SU-DHL-6 (cell line): ENCODE measurements around the gene NRBF2.

Source experiments
- H2AFZ ChIP-seq: fragments of 200-600 bp; sonication (generic); 2 replicates; pipeline ENCODE4 v1.6.1; 2014; ENCODE audit warnings: low read depth, mild to moderate bottlenecking, moderate library complexity, mixed read lengths, antibody characterized with exemption, low read length; ENCODE audit not compliant: severe bottlenecking
- H3F3A ChIP-seq: fragments of 200-600 bp; shearing (Covaris generic); 2 replicates; pipeline ENCODE4 v1.6.0; 2016; ENCODE audit warnings: antibody characterized with exemption, mild to moderate bottlenecking; ENCODE audit not compliant: insufficient read depth
- H3K27ac ChIP-seq: fragments of 200-600 bp; sonication (generic); 2 replicates; pipeline ENCODE4 v1.5.1; 2016; ENCODE audit warnings: low read depth, mild to moderate bottlenecking, low read length, moderate library complexity, mixed read lengths
- H3K27me3 ChIP-seq: fragments of 200-600 bp; sonication (generic), shearing (Covaris generic); 2 replicates; pipeline ENCODE4 v1.6.0; 2014; ENCODE audit warnings: mild to moderate bottlenecking, low read length
- H3K36me3 ChIP-seq: fragments of 200-600 bp; sonication (generic); 2 replicates; pipeline ENCODE4 v1.6.1; 2014; ENCODE audit warnings: mild to moderate bottlenecking, low read length, mixed read lengths
- H3K4me2 ChIP-seq: fragments of 300-600, 200-600 bp; shearing (Covaris generic), sonication (generic); 2 replicates; pipeline ENCODE4 v1.6.0; 2014; ENCODE audit warnings: low read length, low read depth, mild to moderate bottlenecking; ENCODE audit not compliant: poor library complexity, severe bottlenecking
- H3K4me3 ChIP-seq: fragments of 200-600 bp; sonication (generic); 2 replicates; pipeline ENCODE4 v1.5.1; 2014; ENCODE audit warnings: antibody characterized with exemption, low read length, mild to moderate bottlenecking, mixed read lengths; ENCODE audit not compliant: insufficient read depth, poor library complexity, severe bottlenecking
- H3K79me2 ChIP-seq: fragments of 200-600 bp; sonication (generic); 2 replicates; pipeline ENCODE4 v1.6.1; 2014; ENCODE audit warnings: mild to moderate bottlenecking, low read length, moderate library complexity; ENCODE audit not compliant: insufficient read depth
- H3K9ac ChIP-seq: fragments of 200-600 bp; sonication (generic); 2 replicates; pipeline ENCODE4 v1.7.0; 2014; ENCODE audit warnings: mild to moderate bottlenecking, low read length
- H3K9me2 ChIP-seq: fragments of 200-600 bp; sonication (generic); replicated peaks from 2 replicates; pipeline ENCODE4 v1.6.1; 2014; ENCODE audit warnings: low read length; ENCODE audit not compliant: insufficient read depth
- H3K9me3 ChIP-seq: fragments of 200-600 bp; sonication (generic); 2 replicates; pipeline ENCODE4 v1.6.1; 2014; ENCODE audit warnings: low read length, mixed read lengths; ENCODE audit not compliant: insufficient read depth
- H4K20me1 ChIP-seq: fragments of 200-600 bp; sonication (generic); 2 replicates; pipeline ENCODE4 v1.6.1; 2014; ENCODE audit warnings: low read depth, mild to moderate bottlenecking, antibody characterized with exemption, low read length, moderate library complexity, mixed read lengths
- EZH2phosphoT487 ChIP-seq: fragments of 200-600 bp; sonication (generic), shearing (Covaris generic); conservative IDR thresholded peaks from 2 replicates; pipeline ENCODE4 v1.6.1; 2018; ENCODE audit warnings: mild to moderate bottlenecking, antibody characterized with exemption, low read length, moderate library complexity, mixed read lengths
- TF ChIP-seq, protein P1 (sequence below): fragments of 200-600 bp; sonication (generic); IDR thresholded peaks from one replicate; pipeline ENCODE4 v1.5.1; 2017; ENCODE audit warnings: antibody characterized with exemption, mild to moderate bottlenecking, low read length, moderate library complexity; ENCODE audit not compliant: insufficient read depth, poor library complexity, severe bottlenecking

Gene NRBF2

DNA sequence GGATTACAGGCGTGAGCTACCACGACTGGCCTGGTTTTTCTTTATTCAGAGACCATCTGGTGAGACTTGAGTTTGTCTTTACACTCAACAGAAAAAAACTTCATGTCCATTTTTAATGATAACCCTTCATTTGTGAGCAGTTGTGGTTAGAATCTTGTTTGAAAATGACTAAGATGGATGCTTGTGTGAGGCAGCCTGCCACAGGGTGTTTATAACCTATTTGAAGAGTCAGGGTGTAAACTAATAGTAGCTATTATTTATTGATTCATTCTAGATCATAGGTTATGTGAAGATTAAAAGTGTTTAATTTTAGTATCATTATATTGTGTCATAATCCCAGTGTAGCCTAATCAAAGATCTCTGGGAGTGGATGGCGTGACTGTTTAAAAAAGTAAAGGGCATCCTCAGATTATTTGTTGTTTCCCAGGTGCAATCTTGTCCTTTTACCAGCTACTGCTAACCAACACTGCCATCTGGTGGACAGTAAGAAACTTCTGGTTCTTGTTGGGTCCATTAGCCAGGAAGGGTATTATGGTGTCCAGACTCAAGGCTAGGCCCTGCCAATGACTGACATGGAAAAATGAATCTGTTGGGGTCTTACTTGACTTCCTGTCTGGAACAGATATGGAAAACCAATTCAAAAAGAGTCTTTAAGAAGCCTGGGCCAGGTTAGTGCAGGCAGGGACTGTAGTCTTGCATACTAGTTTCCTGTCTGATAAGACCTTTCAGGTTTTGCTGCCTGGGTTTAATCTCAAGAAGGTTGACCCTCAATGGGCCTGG, 24.9 kb downstream of the NRBF2 start:
- Histone ChIP-seq H3K27me3 (no peaks in the 10 kb centered on the region), H3K79me2 (no peaks in the 10 kb centered on the region), H3K4me3 (no peak overlapping the region), H3F3A (peaks cover 21% of the 10 kb centered on the region), H3K27ac (no peak overlapping the region), H3K9me2 (no peaks in the 10 kb centered on the region), H3K9ac (no peak overlapping the region), H3K4me2 (no peak overlapping the region), H4K20me1 (no peaks in the 10 kb centered on the region), H2AFZ (no peak overlapping the region), H3K9me3 (no peaks in the 10 kb centered on the region), H3K36me3 (0 out of 2 replicates have a peak, but pooled peaks cover 3% of the 10 kb centered on the region)
- TF ChIP-seq, protein P1, sequence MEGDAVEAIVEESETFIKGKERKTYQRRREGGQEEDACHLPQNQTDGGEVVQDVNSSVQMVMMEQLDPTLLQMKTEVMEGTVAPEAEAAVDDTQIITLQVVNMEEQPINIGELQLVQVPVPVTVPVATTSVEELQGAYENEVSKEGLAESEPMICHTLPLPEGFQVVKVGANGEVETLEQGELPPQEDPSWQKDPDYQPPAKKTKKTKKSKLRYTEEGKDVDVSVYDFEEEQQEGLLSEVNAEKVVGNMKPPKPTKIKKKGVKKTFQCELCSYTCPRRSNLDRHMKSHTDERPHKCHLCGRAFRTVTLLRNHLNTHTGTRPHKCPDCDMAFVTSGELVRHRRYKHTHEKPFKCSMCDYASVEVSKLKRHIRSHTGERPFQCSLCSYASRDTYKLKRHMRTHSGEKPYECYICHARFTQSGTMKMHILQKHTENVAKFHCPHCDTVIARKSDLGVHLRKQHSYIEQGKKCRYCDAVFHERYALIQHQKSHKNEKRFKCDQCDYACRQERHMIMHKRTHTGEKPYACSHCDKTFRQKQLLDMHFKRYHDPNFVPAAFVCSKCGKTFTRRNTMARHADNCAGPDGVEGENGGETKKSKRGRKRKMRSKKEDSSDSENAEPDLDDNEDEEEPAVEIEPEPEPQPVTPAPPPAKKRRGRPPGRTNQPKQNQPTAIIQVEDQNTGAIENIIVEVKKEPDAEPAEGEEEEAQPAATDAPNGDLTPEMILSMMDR, result peak; percentile 87
- TF ChIP-seq EZH2phosphoT487, result no peak

DNA sequence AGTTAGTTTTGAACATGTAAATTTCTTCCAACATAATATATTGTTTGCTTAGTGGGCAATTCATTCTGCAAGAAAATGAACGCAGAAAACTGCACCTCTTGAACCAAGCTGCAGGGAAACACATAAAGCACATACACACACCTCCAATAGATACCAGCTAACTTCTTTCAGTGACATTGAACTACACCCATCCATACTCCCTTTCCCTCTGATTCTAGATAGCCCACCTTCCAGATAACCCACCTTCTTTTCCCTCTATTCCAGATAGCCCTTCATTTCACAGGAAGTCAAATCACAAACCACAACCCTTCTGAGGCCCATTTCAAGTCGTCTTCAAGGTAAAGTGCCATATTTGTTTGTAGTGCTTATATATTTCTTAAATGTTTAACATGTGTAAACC, 28.5 kb downstream of the NRBF2 start:
- H3K27ac ChIP-seq, result no peak overlapping the region

DNA sequence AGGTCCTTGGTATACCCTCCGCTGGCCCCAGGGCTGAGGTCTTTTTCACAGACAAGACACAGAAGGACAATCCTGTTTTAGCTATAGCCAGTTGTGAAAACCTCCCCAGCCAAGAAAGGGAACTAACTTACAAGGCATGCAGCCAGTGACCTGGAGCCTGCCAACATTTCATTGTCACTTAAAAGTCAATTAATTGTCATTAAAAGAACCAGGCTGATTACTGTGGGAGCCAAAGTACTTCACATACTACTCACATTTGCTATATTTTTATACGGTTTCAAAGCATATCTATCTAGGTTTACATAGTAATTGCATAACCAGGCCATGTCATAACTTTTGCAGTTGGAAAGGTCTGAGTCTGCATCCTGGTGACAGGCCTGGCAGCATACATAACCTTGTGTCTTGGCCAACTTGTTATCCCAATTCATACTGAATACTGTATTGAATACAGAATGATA, 31.1 kb downstream of the NRBF2 start:
- H3F3A ChIP-seq, result peaks cover 22% of the 10 kb centered on the region
- H3K9me3 ChIP-seq, result no peaks in the 10 kb centered on the region
- 0 out of 2 replicates have a peak, but pooled peaks cover 5% of the 10 kb centered on the region for H4K20me1 ChIP-seq
- H3K4me2 ChIP-seq, result no peak overlapping the region
- no peak overlapping the region for H3K4me3 ChIP-seq
- no peaks in the 10 kb centered on the region for H3K79me2 ChIP-seq
- no peaks in the 10 kb centered on the region for H3K9me2 ChIP-seq
- peaks cover 16% of the 10 kb centered on the region; the same call in 1 of the 2 replicates for H3K36me3 ChIP-seq
- TF ChIP-seq, protein P1, result no peak
- TF ChIP-seq EZH2phosphoT487, result no peak
- H2AFZ ChIP-seq, result no peak overlapping the region
- H3K27ac ChIP-seq, result no peak overlapping the region
- H3K9ac ChIP-seq, result no peak overlapping the region
- no peaks in the 10 kb centered on the region for H3K27me3 ChIP-seq

More for the DNA sequence above, 28.5 kb downstream of the NRBF2 start:
- Histone ChIP-seq H3K4me2 (no peak overlapping the region), H3K27me3 (no peaks in the 10 kb centered on the region), H4K20me1 (no peaks in the 10 kb centered on the region), H3K4me3 (no peak overlapping the region), H3K36me3 (no peaks in the 10 kb centered on the region), H3F3A (peaks cover 21% of the 10 kb centered on the region), H3K9ac (no peak overlapping the region), H3K79me2 (no peaks in the 10 kb centered on the region), H3K9me2 (no peaks in the 10 kb centered on the region), H2AFZ (no peak overlapping the region), H3K9me3 (no peaks in the 10 kb centered on the region)
- TF ChIP-seq, protein P1, result no peak
- TF ChIP-seq EZH2phosphoT487, result no peak
